H9 (cell line): ENCODE results near the gene ATRNL1. TPM values are rescaled to one million over a fixed set of nuclear protein-coding genes. Genes with fewer than 3 reads are reported as not detected.

ENCODE experiments used
- DNase-seq: peaks from one replicate; pipeline ENCODE4 v3.0.0-alpha.2; 2017
- H2AFZ ChIP-seq: one replicate; pipeline ENCODE4 v1.6.1; 2013; ENCODE audit warnings: mild to moderate bottlenecking, low read length, control low read depth, moderate library complexity
- H2AK5ac ChIP-seq: 2 replicates; pipeline ENCODE4 v1.6.1; 2013; ENCODE audit warnings: low read length, control low read depth, mixed read lengths; ENCODE audit not compliant: insufficient read length
- H2BK120ac ChIP-seq: one replicate; pipeline ENCODE4 v1.6.1; 2013; ENCODE audit warnings: low read depth, mild to moderate bottlenecking, low read length, control low read depth, inconsistent platforms; ENCODE audit not compliant: poor library complexity, severe bottlenecking
- H2BK12ac ChIP-seq: 2 replicates; pipeline ENCODE4 v1.6.1; 2013; ENCODE audit warnings: low read length, control low read depth, mixed read lengths, low read depth; ENCODE audit not compliant: insufficient read length
- H2BK15ac ChIP-seq: 2 replicates; pipeline ENCODE4 v1.6.1; 2013; ENCODE audit warnings: low read depth, low read length, control low read depth
- H2BK20ac ChIP-seq: one replicate; pipeline ENCODE4 v1.6.1; 2013; ENCODE audit warnings: low read depth, mild to moderate bottlenecking, low read length, control low read depth, inconsistent platforms; ENCODE audit not compliant: poor library complexity, severe bottlenecking
- H2BK5ac ChIP-seq: 2 replicates; pipeline ENCODE4 v1.6.1; 2013; ENCODE audit warnings: low read length, control low read depth, mixed read lengths; ENCODE audit not compliant: insufficient read length
- H3K14ac ChIP-seq: 2 replicates; pipeline ENCODE4 v1.6.1; 2013; ENCODE audit warnings: low read length, control low read depth; ENCODE audit not compliant: insufficient read depth
- H3K18ac ChIP-seq: 2 replicates; pipeline ENCODE4 v1.6.1; 2013; ENCODE audit warnings: low read depth, mild to moderate bottlenecking, mixed read lengths, low read length, control low read depth; ENCODE audit not compliant: insufficient read length
- H3K23ac ChIP-seq: 2 replicates; pipeline ENCODE4 v1.6.1; 2013; ENCODE audit warnings: low read length, control low read depth, mixed read lengths, low read depth; ENCODE audit not compliant: insufficient read length
- H3K23me2 ChIP-seq: 2 replicates; pipeline ENCODE4 v1.6.1; 2013; ENCODE audit warnings: low read depth, mild to moderate bottlenecking, mixed read lengths, low read length, control low read depth; ENCODE audit not compliant: insufficient read length, poor library complexity, severe bottlenecking
- H3K27ac ChIP-seq: 2 replicates; pipeline ENCODE4 v1.5.1; 2013; ENCODE audit warnings: low read length, control low read depth, mixed read lengths, low read depth; ENCODE audit not compliant: insufficient read length
- H3K27me3 ChIP-seq: 2 replicates; pipeline ENCODE4 v1.6.1; 2013; ENCODE audit warnings: low read length, control low read depth, inconsistent platforms; ENCODE audit not compliant: insufficient read depth
- H3K4ac ChIP-seq: 2 replicates; pipeline ENCODE4 v1.6.1; 2013; ENCODE audit warnings: low read depth, mild to moderate bottlenecking, control low read depth, inconsistent platforms, low read length, moderate library complexity
- H3K4me1 ChIP-seq: 2 replicates; pipeline ENCODE4 v1.6.1; 2013; ENCODE audit warnings: low read length, control low read depth, inconsistent platforms; ENCODE audit not compliant: insufficient read depth
- H3K4me2 ChIP-seq: 2 replicates; pipeline ENCODE4 v1.6.1; 2013; ENCODE audit warnings: low read length, control low read depth, mixed read lengths; ENCODE audit not compliant: insufficient read length, insufficient read depth
- H3K56ac ChIP-seq: 2 replicates; pipeline ENCODE4 v1.6.1; 2013; ENCODE audit warnings: low read depth, mild to moderate bottlenecking, mixed read lengths, low read length, control low read depth; ENCODE audit not compliant: insufficient read length
- H3K79me1 ChIP-seq: 2 replicates; pipeline ENCODE4 v1.6.1; 2013; ENCODE audit warnings: low read depth, mild to moderate bottlenecking, moderate library complexity, low read length, control low read depth, inconsistent platforms; ENCODE audit not compliant: insufficient read depth, poor library complexity, severe bottlenecking
- H3K79me2 ChIP-seq: 2 replicates; pipeline ENCODE4 v1.6.1; 2013; ENCODE audit warnings: low read length, control low read depth, inconsistent platforms; ENCODE audit not compliant: insufficient read depth
- H3K9ac ChIP-seq: 2 replicates; pipeline ENCODE4 v1.6.1; 2013; ENCODE audit warnings: low read length, control low read depth, mixed read lengths; ENCODE audit not compliant: insufficient read length; ENCODE audit errors: extremely low read depth
- H3K9me3 ChIP-seq: one replicate; pipeline ENCODE4 v1.6.1; 2013; ENCODE audit warnings: low read depth, low read length, inconsistent platforms; ENCODE audit not compliant: control insufficient read depth
- H3T11ph ChIP-seq: one replicate; pipeline ENCODE4 v1.6.1; 2013; ENCODE audit warnings: mild to moderate bottlenecking, low read length, control low read depth, inconsistent platforms
- H4K20me1 ChIP-seq: one replicate; pipeline ENCODE4 v1.6.1; 2013; ENCODE audit not compliant: control insufficient read depth, insufficient read length, insufficient read depth
- H4K5ac ChIP-seq: 2 replicates; pipeline ENCODE4 v1.6.1; 2013; ENCODE audit warnings: low read depth, mild to moderate bottlenecking, mixed read lengths, low read length, control low read depth; ENCODE audit not compliant: insufficient read length
- H4K8ac ChIP-seq: replicated peaks from 2 replicates; pipeline ENCODE4 v1.6.1; 2013; ENCODE audit warnings: low read length, control low read depth, mixed read lengths, low read depth; ENCODE audit not compliant: insufficient read length
- H4K91ac ChIP-seq: 2 replicates; pipeline ENCODE4 v1.6.1; 2013; ENCODE audit warnings: low read depth, mild to moderate bottlenecking, moderate library complexity, mixed read lengths, low read length, control low read depth; ENCODE audit not compliant: insufficient read length
- H3K27ac Mint-ChIP-seq, 3 experiments: 2 replicates in 2 of 3; 3 replicates in 1 of 3; pipeline ENCODE4 v1.8.0; 2020 to 2021; ENCODE audit warnings: mixed read lengths in 3 of 3, mild to moderate bottlenecking in 1 of 3, moderate library complexity in 1 of 3
- H3K27me3 Mint-ChIP-seq: 2 replicates; pipeline ENCODE4 v1.8.0; 2021; ENCODE audit warnings: low read depth, mild to moderate bottlenecking, moderate library complexity, mixed read lengths
- H3K36me3 Mint-ChIP-seq, 3 experiments: 2 replicates in 2 of 3; 3 replicates in 1 of 3; pipeline ENCODE4 v1.8.0; 2020 to 2021; ENCODE audit warnings: low read depth in 3 of 3, mixed read lengths in 3 of 3; ENCODE audit not compliant: insufficient read depth in 1 of 3
- H3K4me1 Mint-ChIP-seq, 2 experiments: 2 replicates each; pipeline ENCODE4 v1.8.0; 2020; ENCODE audit warnings: mixed read lengths in 2 of 2
- H3K4me3 Mint-ChIP-seq, 2 experiments: 2 replicates in 1 of 2; 3 replicates in 1 of 2; pipeline ENCODE4 v1.8.0; 2020 to 2021; ENCODE audit warnings: mild to moderate bottlenecking in 2 of 2, mixed read lengths in 2 of 2, moderate library complexity in 1 of 2
- H3K9me3 Mint-ChIP-seq, 2 experiments: 2 replicates in 1 of 2; 3 replicates in 1 of 2; pipeline ENCODE4 v1.8.0; 2020; ENCODE audit warnings: mild to moderate bottlenecking in 2 of 2, mixed read lengths in 2 of 2, moderate library complexity in 1 of 2
- whole genome bisulfite sequencing: extraction: QIAGEN DNeasy Blood & Tissue Kit; methylation state at CpG from one replicate; pipeline ENCODE4 v1.1.7; 2013; ENCODE audit warnings: missing lambda C conversion rate, low lambda C conversion rate, mixed read lengths; ENCODE audit not compliant: insufficient read length; ENCODE audit errors: extremely low coverage; 5-methylcytosine and 5-hydroxymethylcytosine counted together
- total RNA-seq: library from RNA; stranded (reverse); gene quantifications from 2 replicates; pipeline ENCODE4 v1.2.1, GENCODE V29; 2021
- TF ChIP-seq, protein P1 (sequence below): fragments of 200-600 bp; sonication (generic); conservative IDR thresholded peaks from 3 replicates; pipeline ENCODE4 v1.8.0; 2021; ENCODE audit warnings: antibody characterized with exemption, mild to moderate bottlenecking

The ATRNL1 gene
- total RNA-seq, 1 experiment from 2014 or later = 9.2 TPM

DNA sequence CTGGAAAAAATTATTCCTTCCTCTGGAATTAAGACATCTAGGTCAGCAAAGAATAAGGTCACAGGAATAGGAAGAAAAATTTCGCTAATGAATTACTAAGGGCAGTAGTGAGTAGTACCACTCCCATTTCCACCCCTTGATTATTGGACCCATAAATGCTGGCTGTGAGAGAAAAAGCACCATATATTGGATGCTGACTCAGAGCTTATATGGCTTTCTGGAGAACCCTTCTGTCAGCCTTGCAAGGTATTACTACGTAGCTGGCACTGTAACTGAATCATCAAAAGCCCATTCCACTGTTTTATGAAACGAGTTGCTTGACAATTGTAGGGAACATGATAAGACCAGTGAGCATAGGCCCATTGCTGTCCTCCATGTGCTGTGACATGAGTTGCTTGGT, 179.3 kb downstream of the ATRNL1 start:
- Histone ChIP-seq H2BK12ac (no peak overlapping the region), H3K23ac (no peak overlapping the region), H2BK5ac (no peak overlapping the region), H3K56ac (no peak overlapping the region), H3K9me3 (no peaks in the 10 kb centered on the region), H3K27me3 (no peaks in the 10 kb centered on the region), H3K4me1 (no peaks in the 10 kb centered on the region), H3T11ph (no peak overlapping the region), H2AFZ (no peak overlapping the region), H3K79me1 (no peaks in the 10 kb centered on the region), H2BK15ac (no peak overlapping the region), H3K9ac (no peak overlapping the region), H3K79me2 (no peaks in the 10 kb centered on the region), H3K4ac (no peak overlapping the region), H4K20me1 (no peaks in the 10 kb centered on the region), H4K91ac (no peak overlapping the region), H4K5ac (no peak overlapping the region), H2BK120ac (no peak overlapping the region), H3K14ac (no peak overlapping the region), H3K27ac (no peak overlapping the region), H2BK20ac (no peak overlapping the region), H4K8ac (no peak overlapping the region), H2AK5ac (no peak overlapping the region), H3K23me2 (no peaks in the 10 kb centered on the region), H3K18ac (no peak overlapping the region), H3K4me2 (no peak overlapping the region)
- DNase-seq = no peak
- Mint-ChIP-seq H3K4me3 (no peak overlapping the region), H3K9me3 (no peaks in the 10 kb centered on the region), H3K27ac (no peak overlapping the region), H3K27me3 (no peaks in the 10 kb centered on the region), H3K36me3 (no peaks in the 10 kb centered on the region), H3K4me1 (no peaks in the 10 kb centered on the region)
- TF ChIP-seq, protein P1, sequence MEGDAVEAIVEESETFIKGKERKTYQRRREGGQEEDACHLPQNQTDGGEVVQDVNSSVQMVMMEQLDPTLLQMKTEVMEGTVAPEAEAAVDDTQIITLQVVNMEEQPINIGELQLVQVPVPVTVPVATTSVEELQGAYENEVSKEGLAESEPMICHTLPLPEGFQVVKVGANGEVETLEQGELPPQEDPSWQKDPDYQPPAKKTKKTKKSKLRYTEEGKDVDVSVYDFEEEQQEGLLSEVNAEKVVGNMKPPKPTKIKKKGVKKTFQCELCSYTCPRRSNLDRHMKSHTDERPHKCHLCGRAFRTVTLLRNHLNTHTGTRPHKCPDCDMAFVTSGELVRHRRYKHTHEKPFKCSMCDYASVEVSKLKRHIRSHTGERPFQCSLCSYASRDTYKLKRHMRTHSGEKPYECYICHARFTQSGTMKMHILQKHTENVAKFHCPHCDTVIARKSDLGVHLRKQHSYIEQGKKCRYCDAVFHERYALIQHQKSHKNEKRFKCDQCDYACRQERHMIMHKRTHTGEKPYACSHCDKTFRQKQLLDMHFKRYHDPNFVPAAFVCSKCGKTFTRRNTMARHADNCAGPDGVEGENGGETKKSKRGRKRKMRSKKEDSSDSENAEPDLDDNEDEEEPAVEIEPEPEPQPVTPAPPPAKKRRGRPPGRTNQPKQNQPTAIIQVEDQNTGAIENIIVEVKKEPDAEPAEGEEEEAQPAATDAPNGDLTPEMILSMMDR = no peak
- no CpG with 5 or more reads among the region's 3 CpGs for WGBS
